GM12878 (cell line): ENCODE measurements around the gene PPP6R1.

Experiments
- CTCF ChIP-seq, 3 experiments: IDR thresholded peaks in 2 of 3; conservative IDR thresholded peaks in 1 of 3; 2 replicates each; pipeline ENCODE4 v1.5.1; 2011; ENCODE audit warnings: low read depth in 3 of 3, low read length in 3 of 3, mild to moderate bottlenecking in 3 of 3, control low read depth in 2 of 3, moderate library complexity in 2 of 3, inconsistent platforms in 1 of 3, mixed read lengths in 1 of 3; ENCODE audit not compliant: control insufficient read depth in 2 of 3, insufficient read depth in 1 of 3; ENCODE audit errors: extremely low read depth in 1 of 3
- E4F1 ChIP-seq: fragments of 450-650 bp; IDR thresholded peaks from 2 replicates; pipeline ENCODE4 v1.6.1; 2018; ENCODE audit warnings: borderline replicate concordance, mild to moderate bottlenecking; ENCODE audit not compliant: partially characterized antibody
- EGR1 ChIP-seq, 2 experiments: IDR thresholded peaks; 1 replicate in 1 of 2; 2 replicates in 1 of 2; pipeline ENCODE4 v1.6.1; 2011 to 2012; ENCODE audit warnings: low read depth in 2 of 2, low read length in 2 of 2, borderline replicate concordance in 1 of 2, mild to moderate bottlenecking in 1 of 2, moderate library complexity in 1 of 2
- MAX ChIP-seq: IDR thresholded peaks from 2 replicates; pipeline ENCODE4 v1.6.1; 2012; ENCODE audit warnings: low read depth, low read length, improper control_type of control experiment
- NRF1 ChIP-seq: conservative IDR thresholded peaks from 2 replicates; pipeline ENCODE4 v1.6.1; 2011; ENCODE audit warnings: mild to moderate bottlenecking, low read depth, low read length, improper control_type of control experiment
- REST ChIP-seq: IDR thresholded peaks from 2 replicates; pipeline ENCODE4 v1.6.1; 2012; ENCODE audit warnings: mild to moderate bottlenecking, low read depth, low read length
- SRF ChIP-seq, 2 experiments: IDR thresholded peaks; 2 replicates each; pipeline ENCODE4 v1.6.1; 2011; ENCODE audit warnings: low read depth in 2 of 2, low read length in 2 of 2, mild to moderate bottlenecking in 1 of 2, moderate library complexity in 1 of 2
- TAF1 ChIP-seq: IDR thresholded peaks from 2 replicates; pipeline ENCODE4 v1.6.1; 2011; ENCODE audit warnings: mild to moderate bottlenecking, low read depth, low read length, borderline replicate concordance
- USF2 ChIP-seq: IDR thresholded peaks from 2 replicates; pipeline ENCODE4 v1.6.1; 2011; ENCODE audit warnings: low read depth, low read length, improper control_type of control experiment, borderline replicate concordance
- YY1 ChIP-seq: IDR thresholded peaks from 2 replicates; pipeline ENCODE4 v1.6.1; 2011; ENCODE audit warnings: low read depth, mild to moderate bottlenecking, low read length
- ZNF687 ChIP-seq: fragments of 450-650 bp; IDR thresholded peaks from 2 replicates; pipeline ENCODE4 v1.6.1; 2017; ENCODE audit warnings: mild to moderate bottlenecking, moderate library complexity

- TF ChIP-seq EGR1 (IDR thresholded peaks at IDR 0.05; ENCODE audit: borderline replicate concordance in 1 of 2, low read depth in 2 of 2, low read length in 2 of 2) (no peak), YY1 (no peak), CTCF (IDR thresholded peaks at IDR 0.05 in 2 of 3, conservative IDR thresholded peaks at IDR 0.05 in 1 of 3; ENCODE audit: control insufficient read depth in 2 of 3, extremely low read depth in 1 of 3, insufficient read depth in 1 of 3, low read depth in 3 of 3, low read length in 3 of 3) (no peak), NRF1 (no peak), MAX (no peak), USF2 (no peak), TAF1 (no peak), REST (no peak), ZNF687 (no peak), SRF (IDR thresholded peaks at IDR 0.05; ENCODE audit: low read depth in 2 of 2, low read length in 2 of 2) (no peak), E4F1 (no peak)
Observed at GRCh38 chr19:55223291-55224037, 35.4 kb downstream of the PPP6R1 start.
